HG03469 (cell line): ENCODE measurements around the gene ANKRD11.
"Not testable (repeated sequence)": the region's sequence is repeated elsewhere in the genome, so short reads cannot be mapped to it uniquely, and the experiment has no call there.

Experiments used
- ATAC-seq: cut with Tn5 transposase; IDR thresholded peaks from one replicate; pipeline ENCODE4 v1.9.1; 2021; ENCODE audit warnings: mild to moderate bottlenecking, moderate library complexity, moderate number of reproducible peaks; ENCODE audit not compliant: unreplicated experiment

The ANKRD11 gene

GRCh38 chr16:89454378-89455125 is 35.8 kb downstream of the ANKRD11 start:
- not testable (repeated sequence) for ATAC-seq

DNA sequence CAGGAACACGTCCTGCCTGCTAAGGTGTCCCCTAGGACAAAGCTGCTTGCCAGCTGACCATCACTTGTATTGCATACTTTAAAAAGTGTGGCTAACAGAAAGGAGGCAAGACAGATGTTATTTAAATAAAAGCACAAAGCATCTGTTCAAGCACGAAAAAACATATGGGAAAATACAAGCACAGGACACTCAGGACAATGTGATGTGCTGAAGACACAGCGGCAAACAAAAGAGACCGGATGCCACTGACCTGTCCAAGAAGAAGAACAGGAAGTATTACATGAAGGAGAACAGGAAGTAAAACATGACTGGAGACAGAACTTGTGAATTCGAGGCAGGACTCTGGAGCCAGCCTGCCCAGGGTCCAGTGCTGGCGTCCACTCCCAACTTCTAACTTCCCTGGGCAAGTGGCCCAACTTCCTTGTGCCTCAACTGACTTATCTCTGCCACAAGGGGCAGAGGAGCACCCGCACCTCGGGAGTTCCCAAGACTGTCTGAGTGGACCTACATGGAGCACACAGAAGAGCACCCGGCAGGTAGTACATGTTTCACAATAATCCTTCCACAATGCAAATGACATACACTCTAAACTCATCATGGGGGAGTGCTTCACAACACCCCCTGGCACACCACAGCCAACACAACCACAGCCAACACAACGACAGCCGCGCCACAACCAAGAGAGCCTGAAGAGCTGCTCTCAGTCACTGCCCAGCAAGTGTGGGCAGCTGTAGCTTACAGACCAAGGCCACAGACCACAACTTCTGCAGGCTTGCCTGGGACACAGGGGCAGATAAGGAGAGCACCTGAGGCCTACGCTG is 36.6 kb downstream of the ANKRD11 start:
- no peak for ATAC-seq

- no peak for ATAC-seq
Observed at GRCh38 chr16:89452925-89453324, 37.4 kb downstream of the ANKRD11 start.

GRCh38 chr16:89452241-89452640 is 38.1 kb downstream of the ANKRD11 start:
- no peak for ATAC-seq

- no peak for ATAC-seq
Observed at GRCh38 chr16:89450537-89450936, 39.8 kb downstream of the ANKRD11 start.

GRCh38 chr16:89449726-89450335 is 40.5 kb downstream of the ANKRD11 start:
- no peak for ATAC-seq

DNA sequence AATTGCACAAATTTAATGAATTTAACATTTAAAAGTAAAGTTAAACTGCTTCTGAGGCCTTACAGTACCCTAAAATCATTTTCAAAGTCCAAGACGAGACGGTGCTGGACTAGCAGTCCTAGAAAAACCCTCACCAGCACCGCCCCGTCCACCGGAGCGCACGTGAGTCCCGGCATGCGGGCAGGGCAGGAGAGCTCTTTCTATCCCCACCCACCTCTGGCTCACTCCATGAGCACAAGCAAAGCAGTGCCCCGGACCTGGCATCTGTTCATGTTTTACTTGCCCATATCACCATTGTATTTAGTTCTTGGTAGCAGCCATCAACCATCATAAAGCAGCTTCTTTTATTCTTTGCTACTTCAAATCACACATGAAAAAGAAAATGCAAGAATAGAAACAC is 41.7 kb downstream of the ANKRD11 start:
- ATAC-seq, result no peak

- ATAC-seq, result no peak
Observed at GRCh38 chr16:89446975-89447293, 43.4 kb downstream of the ANKRD11 start.

GRCh38 chr16:89446136-89446974 is 44.0 kb downstream of the ANKRD11 start:
- no peak for ATAC-seq

- ATAC-seq, result no peak
Observed at GRCh38 chr16:89445166-89445565, 45.2 kb downstream of the ANKRD11 start.

DNA sequence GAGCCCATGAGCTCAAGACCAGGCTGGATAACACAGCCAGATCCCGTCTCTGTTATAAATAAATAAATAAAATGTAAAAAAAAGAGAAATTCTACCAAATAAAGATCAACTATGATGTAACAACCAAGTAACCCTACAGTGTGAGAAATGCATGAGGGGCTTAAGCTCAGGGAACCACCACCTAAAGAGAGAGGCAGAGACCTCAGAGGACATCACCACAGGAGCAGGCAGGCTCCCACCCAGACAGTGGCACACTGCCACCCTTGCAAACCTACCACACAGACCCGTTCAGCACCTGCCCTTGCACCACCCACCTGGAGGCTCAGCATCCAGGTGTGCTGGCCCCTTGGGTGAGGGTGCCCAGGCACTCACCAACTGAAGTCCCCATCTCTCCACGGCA is 45.6 kb downstream of the ANKRD11 start:
- no peak for ATAC-seq

GRCh38 chr16:89444151-89444723 is 46.1 kb downstream of the ANKRD11 start:
- no peak for ATAC-seq

DNA sequence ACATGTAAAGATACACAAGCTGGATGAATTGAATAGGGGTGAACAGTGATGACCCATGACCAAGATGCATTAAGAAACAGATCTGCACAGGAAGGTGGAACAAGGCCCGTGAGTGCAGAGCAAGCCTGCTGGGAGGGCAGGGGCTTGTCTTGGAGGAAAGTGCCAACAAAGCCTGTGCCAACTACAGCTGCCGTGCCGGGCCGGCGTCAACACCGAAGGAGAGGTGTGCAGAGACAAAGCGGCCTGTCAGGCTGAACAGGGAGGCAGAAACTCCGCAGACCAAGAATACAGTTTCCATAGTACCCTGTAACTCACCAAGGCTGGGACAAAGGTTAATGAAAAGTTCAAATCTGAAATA is 46.7 kb downstream of the ANKRD11 start:
- no peak for ATAC-seq

- ATAC-seq, result no peak
Observed at GRCh38 chr16:89442990-89443726, 47.2 kb downstream of the ANKRD11 start.

DNA sequence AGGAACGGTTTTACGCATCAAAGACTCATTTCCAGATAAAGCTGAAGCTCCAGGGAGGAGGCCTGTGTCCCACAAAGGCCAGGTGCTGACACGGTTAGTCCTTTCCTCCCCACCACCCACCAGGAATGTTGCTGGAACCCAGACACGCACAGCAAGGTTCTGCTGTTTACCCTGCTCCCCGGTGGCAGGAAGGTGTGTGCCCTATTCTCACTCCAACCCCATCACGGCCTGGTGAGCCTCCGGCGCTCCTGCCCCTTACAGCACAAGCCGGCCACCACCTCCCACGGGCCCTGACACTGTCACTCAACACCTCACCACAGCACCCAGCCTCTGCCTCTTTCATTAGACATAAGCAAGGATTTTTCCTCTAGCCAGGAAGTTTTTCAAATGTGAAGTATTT is 47.8 kb downstream of the ANKRD11 start:
- ATAC-seq, result no peak

DNA sequence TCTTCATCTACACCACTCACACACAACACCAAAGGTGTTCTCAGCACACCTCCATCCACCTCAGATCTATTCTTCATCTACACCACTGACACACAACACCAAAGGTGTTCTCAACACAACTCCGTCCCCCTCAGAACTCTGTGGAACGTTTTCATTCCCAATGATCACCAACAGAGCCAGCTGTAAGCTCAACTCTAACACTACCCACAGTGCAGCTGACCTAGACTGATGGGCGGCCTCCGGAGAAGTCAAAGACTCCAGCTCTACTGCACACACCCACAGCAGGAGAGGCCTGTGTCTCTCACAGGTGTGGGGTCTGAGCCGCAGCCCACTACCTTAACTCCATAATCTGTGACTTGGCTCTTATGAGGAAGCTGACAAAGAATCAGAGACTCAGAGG is 50.7 kb downstream of the ANKRD11 start:
- ATAC-seq, result no peak

GRCh38 chr16:89437991-89438390 is 52.4 kb downstream of the ANKRD11 start:
- ATAC-seq, result no peak

- ATAC-seq, result no peak
Observed at GRCh38 chr16:89437251-89437987, 52.9 kb downstream of the ANKRD11 start.

- ATAC-seq, result no peak
Observed at GRCh38 chr16:89436366-89436765, 54.0 kb downstream of the ANKRD11 start.
